HS-5 (cell line): ENCODE data around the gene TNS3.

Source experiments
- DNase-seq: peaks from one replicate; pipeline ENCODE4 v3.0.0-alpha.2; 2012; ENCODE audit warnings: low read depth

TNS3 gene

GRCh38 chr7:47329320-47329926 lies 252.5 kb downstream of the TNS3 start:
- no peak for DNase-seq

- no peak for DNase-seq
Measured at GRCh38 chr7:47328392-47329319, 253.3 kb downstream of the TNS3 start.

GRCh38 chr7:47327698-47328391 lies 254.1 kb downstream of the TNS3 start:
- DNase-seq = peak; percentile 38

GRCh38 chr7:47327346-47327697 lies 254.6 kb downstream of the TNS3 start:
- no peak for DNase-seq

GRCh38 chr7:47326808-47327207 lies 255.1 kb downstream of the TNS3 start:
- no peak for DNase-seq

GRCh38 chr7:47326220-47326619 lies 255.7 kb downstream of the TNS3 start:
- peak; percentile 53 for DNase-seq

GRCh38 chr7:47325337-47325736 lies 256.6 kb downstream of the TNS3 start:
- no peak for DNase-seq

GRCh38 chr7:47323904-47324303 lies 258.0 kb downstream of the TNS3 start:
- DNase-seq = no peak

GRCh38 chr7:47322731-47323130 lies 259.2 kb downstream of the TNS3 start:
- no peak for DNase-seq

- DNase-seq = no peak
Measured at GRCh38 chr7:47320296-47320695, 261.6 kb downstream of the TNS3 start.

- DNase-seq = no peak
Measured at GRCh38 chr7:47318395-47319182, 263.3 kb downstream of the TNS3 start.

GRCh38 chr7:47317487-47317886 lies 264.4 kb downstream of the TNS3 start:
- no peak for DNase-seq

- DNase-seq = no peak
Measured at GRCh38 chr7:47314728-47315607, 266.9 kb downstream of the TNS3 start.

GRCh38 chr7:47314248-47314647 lies 267.7 kb downstream of the TNS3 start:
- no peak for DNase-seq

GRCh38 chr7:47313564-47313963 lies 268.3 kb downstream of the TNS3 start:
- no peak for DNase-seq

- DNase-seq = no peak
Measured at GRCh38 chr7:47311891-47312290, 270.0 kb downstream of the TNS3 start.

- DNase-seq = no peak
Measured at GRCh38 chr7:47310020-47310419, 271.9 kb downstream of the TNS3 start.

GRCh38 chr7:47308808-47309207 lies 273.1 kb downstream of the TNS3 start:
- no peak for DNase-seq

GRCh38 chr7:47307311-47307710 lies 274.6 kb downstream of the TNS3 start:
- no peak for DNase-seq

- DNase-seq = no peak
Measured at GRCh38 chr7:47304727-47305719, 276.9 kb downstream of the TNS3 start.
